G401 (cell line): ENCODE measurements around the gene SLC7A11. TPM values are rescaled to one million over a fixed set of nuclear protein-coding genes. Genes with fewer than 3 reads are reported as not detected.
A peak's percentile ranks its signal among the peaks of the same experiment; 100 is the strongest.

ENCODE experiments used
- DNase-seq: peaks from one replicate; pipeline ENCODE4 v3.0.0-alpha.2; 2015; ENCODE audit warnings: low spot score
- in situ Hi-C: cut with HindIII; loops from 2 replicates; pipeline ENCODE4 v1.10.0; 2016; ENCODE audit warnings: low sequenced_read_pairs, mixed read lengths
- total RNA-seq: library from RNA; depleted of rRNA; stranded (reverse); fragments of >200 nt; shearing (Covaris generic); gene quantifications from 2 replicates; pipeline ENCODE4 v1.2.3, GENCODE V29; 2014

The SLC7A11 gene
- total RNA-seq, 1 experiment from 2014 or later: 3.8 TPM

DNA sequence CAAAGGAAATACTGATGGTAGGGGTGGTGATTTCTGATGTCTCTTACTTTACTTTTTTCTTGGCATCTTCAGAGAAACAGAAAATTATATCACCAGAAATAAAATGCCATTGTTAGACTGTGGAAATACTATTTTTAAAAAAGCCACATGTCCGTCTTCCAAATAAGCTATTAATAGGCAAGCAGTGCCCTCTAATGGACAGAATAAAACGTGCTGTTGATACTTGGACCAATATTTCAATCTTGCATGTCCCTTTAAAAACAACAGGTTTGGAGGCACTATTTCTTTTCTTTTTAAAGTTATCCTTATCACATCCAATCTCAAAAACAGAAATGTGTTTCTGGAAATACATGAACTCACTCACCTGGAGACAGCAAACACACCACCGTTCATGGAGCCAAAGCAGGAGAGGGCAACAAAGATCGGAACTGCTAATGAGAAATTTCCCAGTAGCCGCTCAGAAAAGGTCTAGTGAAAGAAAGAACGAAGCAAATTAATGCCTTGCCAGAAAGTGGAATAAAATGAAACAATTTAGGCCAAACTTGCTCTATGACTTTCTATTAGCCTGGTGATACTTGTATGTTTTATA is 59.2 kb downstream of the SLC7A11 start:
- in situ Hi-C loops: no loop called here
- peak; percentile 58 for DNase-seq

DNA sequence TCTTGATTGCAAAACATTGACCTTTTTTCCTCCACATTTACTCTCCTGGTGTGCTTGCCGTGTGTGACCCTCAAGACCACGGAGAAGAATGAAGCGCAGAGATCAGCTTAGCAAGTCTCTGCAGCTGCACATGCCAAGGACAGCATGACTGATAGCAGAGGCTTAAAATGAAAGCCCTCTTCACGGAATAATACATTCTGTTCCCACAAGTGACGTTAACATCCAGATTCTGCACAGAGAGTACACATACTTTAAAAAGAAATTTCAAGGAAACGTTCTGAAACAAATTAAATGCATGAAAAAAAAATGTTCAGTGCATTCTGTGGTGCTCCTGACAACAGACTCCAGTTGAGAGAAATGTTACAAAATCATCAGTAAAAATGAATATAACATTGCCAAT is 60.9 kb downstream of the SLC7A11 start:
- DNase-seq: no peak
- in situ Hi-C loops: no loop called here

DNA sequence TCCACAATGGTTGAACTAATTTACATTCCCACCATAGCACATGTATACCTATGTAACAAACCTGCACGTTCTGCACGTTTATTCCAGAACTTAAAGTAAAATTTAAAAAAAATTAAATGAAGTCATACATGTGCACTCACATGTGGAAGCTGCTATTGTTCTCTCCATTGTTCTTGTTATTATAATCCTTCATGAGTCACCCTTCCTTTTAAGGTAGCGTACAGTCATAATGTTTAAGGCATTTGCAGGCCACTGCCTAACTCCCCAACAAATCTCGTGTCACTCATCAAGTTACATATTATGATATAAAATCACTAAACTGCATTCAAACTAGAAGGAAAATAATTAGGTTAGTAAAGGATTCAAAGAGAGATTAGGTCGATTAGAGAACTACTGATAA is 63.6 kb downstream of the SLC7A11 start:
- in situ Hi-C loops: no loop called here
- no peak for DNase-seq

DNA sequence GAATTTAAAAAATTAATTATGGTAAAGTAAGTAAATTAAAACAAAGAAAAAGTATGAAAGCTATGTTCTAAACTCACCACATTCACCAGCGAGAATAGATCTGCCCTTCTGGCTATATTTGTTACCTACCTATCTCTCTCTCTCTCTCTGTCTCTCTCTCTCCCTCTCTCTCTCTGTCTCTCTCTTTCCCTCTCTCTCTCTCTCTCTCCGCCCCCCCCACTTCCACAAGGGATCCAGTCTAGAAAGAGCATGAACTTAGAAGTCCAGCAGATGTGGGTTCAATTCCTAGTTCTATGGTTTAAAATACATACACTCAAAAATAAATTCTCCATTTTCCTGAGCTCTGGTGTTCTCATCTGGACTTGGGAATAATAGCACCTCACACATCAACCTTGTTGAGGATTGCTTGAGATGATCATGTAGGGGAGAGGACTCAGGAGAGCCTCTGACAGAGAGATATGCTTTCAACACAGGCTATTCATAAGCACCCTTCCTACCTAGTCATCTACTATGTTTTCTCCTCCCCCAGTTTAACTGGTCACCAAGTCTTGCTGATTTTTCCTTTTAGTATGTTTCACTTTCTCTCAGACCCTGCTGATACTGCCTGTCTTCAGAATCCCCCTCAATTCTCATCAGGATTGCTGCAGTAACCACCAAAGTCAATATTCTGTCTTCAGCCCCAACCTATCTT is 64.7 kb downstream of the SLC7A11 start:
- DNase-seq: no peak
- in situ Hi-C loops: no loop called here

DNA sequence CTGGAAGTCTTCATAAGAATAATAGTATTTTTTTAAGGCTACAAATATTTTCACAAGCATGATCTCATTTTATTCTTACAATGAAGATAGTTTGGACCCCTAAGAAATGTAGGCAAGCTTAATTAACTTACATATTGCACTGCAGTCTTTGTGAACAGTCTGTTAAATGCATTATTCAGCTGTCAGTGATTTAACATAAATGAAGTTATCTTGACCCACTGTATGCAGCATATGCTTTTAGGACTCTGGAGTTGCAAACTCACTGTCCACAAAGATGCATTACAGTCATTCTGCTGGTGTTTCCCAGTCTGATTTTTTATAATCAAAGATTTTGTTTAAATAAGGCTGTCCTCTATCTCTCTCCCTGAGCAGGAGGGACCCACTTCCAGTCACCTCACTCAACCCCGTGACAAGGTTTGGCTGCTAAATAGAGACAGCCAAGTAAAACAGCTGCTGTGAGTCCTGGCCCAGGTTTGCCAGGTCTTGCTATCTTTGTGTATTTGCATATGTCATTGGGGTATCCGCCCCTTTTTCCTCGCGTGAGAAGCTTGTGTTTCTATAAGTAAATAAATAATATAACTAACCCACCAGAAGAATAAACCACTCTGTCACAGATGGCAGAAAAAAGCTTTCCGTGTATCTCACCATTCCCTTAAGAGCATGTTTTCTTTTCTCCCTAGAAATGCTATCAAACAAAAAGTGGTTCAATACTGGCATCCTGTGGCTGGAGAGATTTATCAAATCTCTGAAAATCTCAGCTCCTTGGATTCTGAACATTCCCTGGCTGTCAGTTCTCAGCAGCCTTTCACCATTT is 67.0 kb downstream of the SLC7A11 start:
- peak; percentile 31 for DNase-seq
- in situ Hi-C loops: no loop called here

DNA sequence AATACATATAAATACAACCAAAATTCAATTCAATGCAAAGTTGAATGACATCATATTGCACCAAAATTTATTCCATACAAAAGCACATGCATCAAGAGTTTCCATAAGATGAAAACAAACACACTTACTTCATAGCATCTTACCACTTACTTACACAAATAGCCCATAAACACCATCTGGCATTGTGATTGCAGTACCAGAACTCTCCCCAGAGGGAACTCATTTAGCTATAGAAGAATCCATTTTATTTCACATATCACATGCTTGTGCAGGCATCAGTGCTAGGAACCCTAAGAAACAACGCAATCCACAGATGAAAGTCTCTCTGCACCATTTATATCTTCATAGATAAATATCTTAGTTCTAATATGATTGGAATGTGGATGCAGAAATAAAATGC is 77.9 kb downstream of the SLC7A11 start:
- no peak for DNase-seq
- in situ Hi-C loops: no loop called here

DNA sequence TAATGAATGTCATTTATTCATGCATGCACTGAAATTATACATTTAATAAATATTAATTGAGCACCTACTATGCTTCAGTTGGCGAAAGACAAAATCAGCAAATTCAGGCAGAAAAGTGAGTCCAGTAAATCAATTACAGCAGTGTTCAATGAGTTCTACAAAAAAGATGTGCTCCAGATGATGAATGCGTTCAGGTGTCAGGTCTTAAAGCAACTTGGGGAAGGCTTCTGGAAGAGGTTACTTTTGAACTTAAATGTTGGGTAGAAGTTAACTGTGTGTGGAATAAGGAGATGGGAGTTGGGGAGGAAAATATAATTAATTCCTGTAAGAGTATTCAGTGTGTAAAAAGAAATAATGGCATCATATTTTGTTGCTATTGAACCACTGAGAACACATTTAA is 79.0 kb downstream of the SLC7A11 start:
- no peak for DNase-seq
- in situ Hi-C loops: no loop called here

DNA sequence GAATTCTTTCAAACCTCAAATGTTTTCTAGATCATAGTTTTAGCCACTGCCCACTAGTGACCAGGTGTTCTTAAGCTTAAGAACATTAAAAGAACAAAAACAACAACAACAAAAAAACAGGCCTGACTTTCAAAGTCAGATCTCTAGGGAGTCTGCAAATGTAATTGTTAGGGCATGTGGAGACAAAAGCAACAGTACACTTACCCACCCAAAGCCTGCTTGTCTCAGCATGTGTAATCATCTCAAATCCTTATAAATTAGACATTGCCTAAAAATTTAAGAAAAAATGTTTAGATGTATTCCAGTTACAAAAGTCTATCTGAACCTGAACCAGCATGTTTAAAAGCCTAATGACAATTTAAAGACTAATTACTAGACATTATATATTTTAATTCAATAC is 79.9 kb downstream of the SLC7A11 start:
- no peak for DNase-seq
- in situ Hi-C loops: no loop called here

DNA sequence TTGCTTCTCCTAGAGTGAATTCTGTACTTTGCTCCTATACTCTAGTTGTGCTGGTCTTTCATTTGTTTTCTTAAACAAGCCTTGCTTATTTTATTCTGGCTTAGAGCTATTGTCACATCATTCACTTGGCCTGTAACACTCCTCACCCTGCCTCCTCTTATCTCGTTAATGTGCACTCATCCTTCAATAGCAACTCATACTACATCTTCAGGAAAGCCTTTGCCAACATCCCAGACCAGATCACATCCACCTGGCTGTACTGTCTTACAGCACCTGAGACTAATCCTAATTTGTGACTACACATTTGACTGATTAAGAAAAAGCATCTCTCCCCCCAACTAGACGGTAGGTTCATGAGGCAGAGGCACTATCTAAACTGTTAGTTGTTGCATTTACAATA is 80.8 kb downstream of the SLC7A11 start:
- in situ Hi-C loops: no loop called here
- DNase-seq: no peak

DNA sequence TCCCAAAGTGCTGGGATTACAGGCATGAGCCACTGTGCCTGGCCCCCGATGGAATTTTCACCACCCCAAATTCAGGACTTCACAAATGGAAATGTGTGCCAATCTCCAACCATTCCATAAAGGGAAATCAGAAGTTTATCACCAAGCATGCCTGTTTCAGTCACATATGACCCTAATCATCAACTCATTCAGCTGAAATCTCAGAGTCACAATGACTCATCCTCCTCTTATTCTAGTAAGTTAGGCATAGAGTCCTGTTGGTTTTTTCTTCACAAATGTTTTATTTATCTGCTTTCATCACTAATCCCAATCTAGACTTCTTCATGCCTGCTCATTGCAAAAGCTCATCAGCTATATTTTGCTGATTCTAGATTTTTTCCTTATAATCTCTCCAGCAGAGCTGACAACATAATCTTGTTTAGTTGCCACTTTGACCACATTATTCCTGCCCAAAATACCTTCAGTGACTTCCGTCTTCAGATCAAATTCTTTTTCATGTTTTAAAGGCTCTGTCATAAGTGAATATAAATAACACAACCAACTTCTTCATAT is 83.3 kb downstream of the SLC7A11 start:
- in situ Hi-C loops: no loop called here
- no peak for DNase-seq

DNA sequence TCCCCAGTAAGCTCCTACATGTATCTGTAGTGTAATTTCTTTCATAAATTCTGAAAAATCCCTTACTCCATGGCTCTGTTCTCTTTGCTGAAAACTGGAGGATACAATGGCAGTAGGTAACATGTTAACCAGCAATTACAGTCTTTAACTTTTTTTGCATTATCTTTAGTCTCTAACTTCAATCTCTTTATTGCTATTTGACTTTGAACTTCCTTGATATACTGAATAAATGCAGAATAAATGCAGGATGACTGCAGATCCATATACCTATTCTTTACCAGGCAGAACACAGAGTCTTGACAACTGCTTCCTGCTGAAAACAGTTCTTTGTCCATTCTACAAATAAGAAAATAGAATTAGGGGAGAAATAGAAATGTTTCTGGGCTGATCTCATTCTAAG is 101.3 kb downstream of the SLC7A11 start:
- DNase-seq: no peak
- in situ Hi-C loops: no loop called here

DNA sequence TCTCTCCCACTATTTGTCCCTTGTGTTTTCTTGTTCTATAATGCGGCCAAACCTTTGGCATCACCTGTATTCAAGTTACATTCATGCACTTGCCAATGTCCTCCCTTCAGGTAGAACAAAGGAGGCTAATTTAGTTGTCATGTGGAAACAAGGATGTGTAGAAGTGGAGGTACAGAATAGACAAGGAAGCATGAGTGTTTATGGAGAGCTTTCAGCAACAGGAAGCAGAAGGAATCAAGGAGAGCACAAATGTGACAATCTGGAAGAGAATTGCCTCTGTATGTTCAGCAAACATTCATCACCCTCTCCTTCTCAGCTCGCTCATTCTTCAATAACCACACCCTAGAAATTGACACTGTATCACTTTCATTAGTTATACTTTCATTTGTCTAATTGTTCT is 103.4 kb downstream of the SLC7A11 start:
- no peak for DNase-seq
- in situ Hi-C loops: no loop called here

DNA sequence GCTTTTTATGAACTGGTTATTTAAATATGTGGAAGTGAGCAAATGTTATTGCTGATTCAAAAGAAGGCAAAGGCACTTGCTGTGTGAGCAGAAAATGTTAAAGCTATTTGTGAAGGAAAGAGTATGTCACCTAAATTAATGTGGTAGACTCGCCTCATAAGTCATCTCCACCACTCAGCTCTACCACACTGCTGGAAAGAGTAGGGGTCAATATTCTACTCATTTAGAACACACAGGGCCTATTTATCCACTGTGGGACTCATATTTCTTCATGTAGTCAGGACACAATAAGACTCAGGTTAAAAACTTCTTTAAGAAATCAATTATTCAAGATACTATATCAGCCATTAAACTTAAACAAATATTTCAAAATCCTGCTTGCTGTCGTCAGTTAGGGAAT is 106.5 kb downstream of the SLC7A11 start:
- in situ Hi-C loops: no loop called here
- no peak for DNase-seq

DNA sequence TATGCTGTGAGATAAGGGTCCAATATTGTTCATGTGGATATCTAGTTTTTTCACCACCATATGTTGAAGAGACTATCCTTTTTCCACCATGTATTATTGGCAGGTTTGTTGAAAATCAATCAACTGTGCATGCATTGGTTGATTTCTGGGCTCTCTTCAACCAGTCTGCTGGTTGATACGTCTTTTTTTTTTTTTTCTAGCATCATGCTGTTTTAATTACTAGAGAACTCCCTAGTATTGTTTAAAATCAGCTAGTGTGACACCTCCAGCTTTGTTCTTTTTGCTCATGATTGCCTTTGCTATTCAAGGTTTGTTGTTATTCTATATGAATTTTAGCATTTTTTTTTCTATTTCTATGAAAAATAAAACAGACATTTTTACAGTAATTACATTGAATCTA is 123.9 kb downstream of the SLC7A11 start:
- in situ Hi-C loops: no loop called here

DNA sequence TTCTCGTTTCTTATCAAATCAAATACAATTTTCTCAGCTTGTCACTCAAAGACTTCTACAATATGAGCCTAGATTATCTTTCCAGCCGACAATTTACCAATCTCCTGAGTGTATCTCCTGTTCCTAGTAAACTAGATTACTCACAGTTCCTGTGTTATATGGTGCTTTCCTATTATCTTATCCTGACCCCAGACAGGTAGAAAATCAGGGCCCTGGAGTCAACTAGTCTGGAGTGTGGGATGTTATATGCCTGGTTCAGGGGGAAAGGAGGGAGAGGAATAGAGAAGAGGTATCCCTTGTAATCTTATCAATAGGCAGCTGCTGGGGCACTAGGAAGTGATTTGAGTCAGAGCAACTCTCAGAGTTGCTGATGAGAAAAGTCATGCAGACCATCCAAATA is 127.1 kb downstream of the SLC7A11 start:
- in situ Hi-C loops: no loop called here
- no peak for DNase-seq

More for the DNA sequence above, 123.9 kb downstream of the SLC7A11 start:
- no peak for DNase-seq

DNA sequence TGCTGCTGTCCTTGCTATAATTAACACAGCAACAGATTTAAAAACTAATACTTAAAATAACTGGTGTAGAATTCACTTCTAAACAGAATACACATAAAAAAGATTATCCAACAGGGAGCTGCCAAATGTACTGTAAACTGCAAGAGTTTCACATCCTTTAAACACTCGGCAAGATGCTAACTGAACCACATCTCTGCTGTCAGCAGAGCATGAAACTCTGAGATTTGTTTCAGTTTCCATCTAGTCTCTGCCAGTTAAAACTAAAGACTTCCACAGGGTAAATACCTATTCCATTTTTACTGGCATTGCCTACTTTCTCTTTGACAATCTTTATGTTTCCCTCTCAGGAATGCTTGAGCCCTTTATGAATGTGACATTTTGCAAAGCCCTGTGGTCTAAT is 127.7 kb downstream of the SLC7A11 start:
- in situ Hi-C loops: no loop called here
- no peak for DNase-seq
